ENCODE results near the gene INPP5E. TPM values are rescaled to one million over a fixed set of nuclear protein-coding genes. Genes with fewer than 3 reads are reported as not detected.

INPP5E gene
- total and polyA plus RNA-seq, 10 of the 15 experiments (the other 5 are each of a cell fraction or from before 2014, with no cell fraction given): 0.24 to 16.0 (median 5.3) TPM

- TF ChIP-seq PBX3 (IDR thresholded peaks at IDR 0.05; ENCODE audit: insufficient replicate concordance, low read depth, low read length) (no peak), HDAC2 (IDR thresholded peaks at IDR 0.05) (no peak), SP1 (IDR thresholded peaks at IDR 0.05; ENCODE audit: low read depth, low read length) (no peak), HCFC1 (IDR thresholded peaks at IDR 0.05; ENCODE audit: low read length) (no peak), SMC3 (IDR thresholded peaks at IDR 0.05; ENCODE audit: borderline replicate concordance, low read length) (no peak), RAD51 (IDR thresholded peaks at IDR 0.05) (no peak), SIX5 (IDR thresholded peaks at IDR 0.05; ENCODE audit: low read depth, low read length, severe bottlenecking) (no peak), ZSCAN29 (IDR thresholded peaks at IDR 0.05) (no peak), ZBTB4 (CRISPR knock-in tag; IDR thresholded peaks at IDR 0.05) (no peak), ZBTB33 (IDR thresholded peaks at IDR 0.05) (no peak), SKIL (IDR thresholded peaks at IDR 0.05; ENCODE audit: low read depth, poor library complexity, severe bottlenecking) (no peak), YBX1 (IDR thresholded peaks at IDR 0.05) (no peak), TAF1 (IDR thresholded peaks at IDR 0.05; ENCODE audit: borderline replicate concordance, low read depth, low read length) (no peak), HSF1 (IDR thresholded peaks at IDR 0.05; ENCODE audit: low read depth, low read length) (no peak), EGR1 (IDR thresholded peaks at IDR 0.05; ENCODE audit: borderline replicate concordance in 1 of 2, low read depth in 2 of 2, low read length in 2 of 2) (no peak), WRNIP1 (IDR thresholded peaks at IDR 0.05; ENCODE audit: borderline replicate concordance, low read depth, low read length) (no peak), POU2F2 (IDR thresholded peaks at IDR 0.05; ENCODE audit: borderline replicate concordance, low read depth, low read length) (0 out of 3 replicates have a peak, but pooled peaks have one; percentile 4), ZNF274 (IDR thresholded peaks at IDR 0.05; ENCODE audit: insufficient read depth, insufficient read length) (no peak), RCOR1 (conservative IDR thresholded peaks at IDR 0.05; ENCODE audit: low read depth, low read length) (no peak), MEF2B (IDR thresholded peaks at IDR 0.05; ENCODE audit: partially characterized antibody, poor library complexity, severe bottlenecking) (peak; percentile 52)
These were observed 35.5 kb downstream of the INPP5E start (continued) for GRCh38 chr9:136403915-136404800.

All from GM12878 (cell line).